H1 (cell line): ENCODE data around the gene PPP3CB.

ENCODE experiments used
- BRCA1 ChIP-seq: IDR thresholded peaks from 2 replicates; pipeline ENCODE4 v1.6.1; 2012; ENCODE audit warnings: low read depth, low read length, improper control_type of control experiment
- CBX5 ChIP-seq: fragments of 300-800, 300-1000 bp; sonication (generic); IDR thresholded peaks from 2 replicates; pipeline ENCODE4 v1.7.1; 2016; ENCODE audit warnings: antibody characterized with exemption, low read length, low read depth
- CREB1 ChIP-seq: IDR thresholded peaks from 2 replicates; pipeline ENCODE4 v1.6.1; 2012; ENCODE audit warnings: inconsistent platforms
- CTBP2 ChIP-seq: IDR thresholded peaks from 2 replicates; pipeline ENCODE4 v1.7.0; 2011; ENCODE audit warnings: borderline replicate concordance, mild to moderate bottlenecking, moderate library complexity, mixed read lengths, low read length; ENCODE audit not compliant: insufficient read depth, insufficient read length
- CTCF ChIP-seq, 3 experiments: IDR thresholded peaks; 1 replicate in 2 of 3; 2 replicates in 1 of 3; pipeline versions ENCODE4 v1.5.1 to v1.6.1; 2011; ENCODE audit warnings: low read length in 3 of 3, mild to moderate bottlenecking in 3 of 3, inconsistent platforms in 2 of 3, low read depth in 1 of 3, moderate library complexity in 1 of 3; ENCODE audit not compliant: insufficient read depth in 1 of 3; ENCODE audit errors: control extremely low read depth in 1 of 3
- GABPA ChIP-seq: IDR thresholded peaks from 2 replicates; pipeline ENCODE4 v1.6.1; 2011; ENCODE audit warnings: mild to moderate bottlenecking, low read length, moderate library complexity, borderline replicate concordance; ENCODE audit not compliant: insufficient read depth
- PHF8 ChIP-seq: fragments of 200-600 bp; sonication (generic); conservative IDR thresholded peaks from 2 replicates; pipeline ENCODE4 v1.7.1; 2012; ENCODE audit warnings: low read depth, mild to moderate bottlenecking, inconsistent platforms, low read length, moderate library complexity
- POLR2A ChIP-seq, 2 experiments: IDR thresholded peaks; 1 replicate in 1 of 2; 2 replicates in 1 of 2; pipeline ENCODE4 v1.6.1; 2011; ENCODE audit warnings: low read depth in 2 of 2, low read length in 2 of 2, mild to moderate bottlenecking in 2 of 2; ENCODE audit errors: control extremely low read depth in 1 of 2
- POLR2AphosphoS5 ChIP-seq: IDR thresholded peaks from 2 replicates; pipeline ENCODE4 v1.6.1; 2011; ENCODE audit warnings: low read depth, low read length
- RNF2 ChIP-seq: fragments of 200-900, 300-1000 bp; sonication (generic); IDR thresholded peaks from 2 replicates; pipeline ENCODE4 v1.7.1; 2016; ENCODE audit warnings: borderline replicate concordance, low read depth, mild to moderate bottlenecking, antibody characterized with exemption, low read length; ENCODE audit not compliant: poor library complexity, severe bottlenecking; ENCODE audit errors: missing control alignments
- SP1 ChIP-seq: IDR thresholded peaks from 2 replicates; pipeline ENCODE4 v1.6.1; 2011; ENCODE audit warnings: low read depth, low read length
- SP4 ChIP-seq: IDR thresholded peaks from 2 replicates; pipeline ENCODE4 v1.6.1; 2012; ENCODE audit warnings: low read length, inconsistent platforms
- ZNF274 ChIP-seq: IDR thresholded peaks from 2 replicates; pipeline ENCODE4 v1.7.0; 2012; ENCODE audit warnings: low read length, borderline replicate concordance; ENCODE audit errors: extremely low read depth
- TF ChIP-seq, protein P1 (sequence below): IDR thresholded peaks from 2 replicates; pipeline ENCODE4 v1.6.1; 2011; ENCODE audit warnings: low read length, improper control_type of control experiment

DNA sequence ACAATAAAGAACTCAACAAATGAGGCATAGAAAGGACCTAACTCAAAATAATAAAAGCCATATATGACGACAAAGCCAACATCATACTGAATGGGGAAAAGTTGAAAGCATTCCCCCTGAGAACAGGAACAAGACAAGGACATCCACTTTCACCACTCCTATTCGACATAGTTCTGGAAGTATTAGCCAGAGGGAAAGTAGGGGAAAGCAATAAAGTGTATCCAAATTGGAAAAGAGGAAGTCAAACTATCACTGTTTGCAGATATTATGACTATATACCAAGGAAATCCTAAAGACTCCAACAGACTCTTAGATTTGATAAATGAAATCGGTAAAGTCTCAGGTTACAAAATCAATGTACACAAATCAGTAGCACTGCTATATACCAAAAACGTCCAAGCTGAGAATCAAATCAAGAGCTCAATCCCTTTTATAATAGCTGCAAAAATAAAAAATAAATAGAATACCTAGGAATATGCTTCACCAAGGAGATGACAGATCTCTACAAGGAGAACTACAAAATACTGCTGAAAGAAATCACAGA lies 86.8 kb downstream of the PPP3CB start:
- no peak for TF ChIP-seq CTCF (IDR thresholded peaks at IDR 0.05; ENCODE audit: control extremely low read depth in 1 of 3, insufficient read depth in 1 of 3, low read depth in 1 of 3, low read length in 3 of 3)
- TF ChIP-seq RNF2: no peak
- no peak for TF ChIP-seq SP4
- TF ChIP-seq, protein P1, sequence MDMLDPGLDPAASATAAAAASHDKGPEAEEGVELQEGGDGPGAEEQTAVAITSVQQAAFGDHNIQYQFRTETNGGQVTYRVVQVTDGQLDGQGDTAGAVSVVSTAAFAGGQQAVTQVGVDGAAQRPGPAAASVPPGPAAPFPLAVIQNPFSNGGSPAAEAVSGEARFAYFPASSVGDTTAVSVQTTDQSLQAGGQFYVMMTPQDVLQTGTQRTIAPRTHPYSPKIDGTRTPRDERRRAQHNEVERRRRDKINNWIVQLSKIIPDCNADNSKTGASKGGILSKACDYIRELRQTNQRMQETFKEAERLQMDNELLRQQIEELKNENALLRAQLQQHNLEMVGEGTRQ: no peak
- no peak for TF ChIP-seq PHF8
- no peak for TF ChIP-seq CBX5
- TF ChIP-seq ZNF274: no peak
- TF ChIP-seq POLR2A (IDR thresholded peaks at IDR 0.05; ENCODE audit: control extremely low read depth in 1 of 2, low read depth in 2 of 2, low read length in 2 of 2): no peak
- TF ChIP-seq POLR2AphosphoS5: no peak
- TF ChIP-seq CTBP2: no peak
- TF ChIP-seq GABPA: no peak
- no peak for TF ChIP-seq CREB1
- TF ChIP-seq SP1: no peak
- no peak for TF ChIP-seq BRCA1
